Esophagus muscularis mucosa (tissue), 4 donors: ENCODE results near the gene STARD13. TPM values are rescaled to one million over a fixed set of nuclear protein-coding genes. Genes with fewer than 3 reads are reported as not detected.
A peak's percentile ranks its signal among the peaks of the same experiment; 100 is the strongest.

Experiments
- DNase-seq: peaks from one replicate; pipeline ENCODE4 v3.0.0-alpha.2; 2017; ENCODE audit errors: extremely low spot score
- H3K27ac ChIP-seq, 4 donors: fragments of 200-600 bp; sonication (generic); replicated peaks in 1 of 4; 1 replicate in 3 of 4; 2 replicates in 1 of 4; pipeline ENCODE4 v1.5.1; 2016 to 2019; ENCODE audit warnings: mild to moderate bottlenecking in 1 of 4
- H3K27me3 ChIP-seq, 4 donors: fragments of 200-600 bp; sonication (generic); one replicate each; pipeline versions ENCODE4 v1.5.1 to v1.6.0; 2016 to 2019
- H3K36me3 ChIP-seq, 4 donors: fragments of 200-600 bp; sonication (generic); one replicate each; pipeline ENCODE4 v1.5.1; 2016 to 2019
- H3K4me1 ChIP-seq, 4 donors: fragments of 200-600 bp; sonication (generic); one replicate each; pipeline ENCODE4 v1.5.1; 2016 to 2019
- H3K4me3 ChIP-seq, 4 donors: fragments of 200-600 bp; sonication (generic); 1 replicate in 2 of 4; 2 replicates in 2 of 4; pipeline ENCODE4 v1.5.1; 2016 to 2019; ENCODE audit warnings: mild to moderate bottlenecking in 4 of 4, moderate library complexity in 1 of 4
- H3K9me3 ChIP-seq, 4 donors: fragments of 200-600 bp; sonication (generic); 1 replicate in 3 of 4; 2 replicates in 1 of 4; pipeline ENCODE4 v1.5.1; 2016 to 2019
- CTCF ChIP-seq, 3 experiments: fragments of 200-600 bp in 2 of 3; fragments of 450-650 bp in 1 of 3; sonication (generic) in 2 of 3; IDR thresholded peaks; one replicate each; pipeline ENCODE4 v1.5.1; 2017 to 2019; ENCODE audit warnings: antibody characterized with exemption in 3 of 3, mild to moderate bottlenecking in 2 of 3, moderate library complexity in 1 of 3
- EP300 ChIP-seq: sonication (generic); formaldehyde crosslinking; IDR thresholded peaks from one replicate; pipeline ENCODE4 v1.6.1; 2017; ENCODE audit warnings: antibody characterized with exemption
- POLR2A ChIP-seq: fragments of 450-650 bp; IDR thresholded peaks from one replicate; pipeline ENCODE4 v1.6.1; 2017; ENCODE audit warnings: antibody characterized with exemption, moderate library complexity, mild to moderate bottlenecking, low read depth
- POLR2AphosphoS5 ChIP-seq, 2 donors: sonication (generic); formaldehyde crosslinking; IDR thresholded peaks; one replicate each; pipeline ENCODE4 v1.6.1; 2017; ENCODE audit warnings: antibody characterized with exemption in 2 of 2
- WGBS: methylation state at CpG from one replicate; pipeline ENCODE4 v1.1.5; 2018; 5-methylcytosine and 5-hydroxymethylcytosine counted together
- intact Hi-C: fragments of 100-400 bp; cut with DNase I; formaldehyde crosslinking; loops from one replicate; pipeline ENCODE4 v1.15.1; 2023
- total RNA-seq, 4 donors: library from RNA; depleted of rRNA; stranded (reverse); fragments of >200 nt; gene quantifications; one replicate each; pipeline versions ENCODE4 v1.1.0 to v1.2.1, GENCODE V29; 2016

The STARD13 gene
- total RNA-seq, 4 donors from 2014 or later: 44.9 to 59.2 (median 56.2) TPM

DNA sequence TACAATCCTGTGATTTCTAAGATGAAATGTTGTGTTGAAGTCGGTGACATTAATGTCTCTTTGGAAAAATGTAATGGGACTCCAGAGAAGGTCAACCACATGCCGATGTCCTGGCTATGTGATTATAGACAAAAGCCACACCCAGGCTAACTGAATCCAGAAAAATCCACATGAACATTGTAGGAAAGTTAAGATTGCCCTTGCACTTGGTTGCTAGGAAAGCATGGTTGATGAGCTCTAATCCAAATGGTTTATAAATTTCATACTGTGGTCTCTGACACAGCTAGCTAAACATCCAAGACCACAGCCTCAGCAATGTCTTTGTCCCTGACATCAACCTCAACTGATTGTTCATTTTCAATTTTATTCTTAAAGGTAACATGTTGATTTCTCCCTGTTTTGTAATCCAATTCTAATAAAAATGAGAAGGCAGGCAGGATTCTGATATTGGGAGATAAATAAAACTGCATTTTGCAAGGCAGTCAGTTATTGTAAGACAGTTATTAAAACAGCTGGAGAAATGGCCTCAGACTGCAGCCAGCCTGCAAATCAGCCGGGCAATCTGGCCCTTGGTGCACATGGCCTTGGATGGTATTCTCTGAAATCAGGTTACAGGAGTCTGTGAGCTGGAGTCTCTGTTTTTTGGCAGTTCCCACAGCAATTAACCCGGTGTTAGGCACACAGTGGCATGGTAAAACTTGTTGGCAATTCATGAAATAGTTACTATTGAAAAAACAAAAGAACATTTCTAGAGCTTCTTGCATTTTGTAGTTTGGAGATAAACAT lies 93.9 kb downstream of the STARD13 start:
- no peak for TF ChIP-seq CTCF (IDR thresholded peaks at IDR 0.05)
- TF ChIP-seq EP300: no peak
- no peak for TF ChIP-seq POLR2AphosphoS5 (IDR thresholded peaks at IDR 0.05)
- no peak for TF ChIP-seq POLR2A

GRCh38 chr13:33189470-33189869 lies 96.1 kb downstream of the STARD13 start:
- DNase-seq: no peak
- Histone ChIP-seq H3K27me3 (no peaks in the 10 kb centered on the region), H3K27ac (peak overlapping the region; percentile 42 to 59 (median 57)), H3K4me1 (peaks cover 81 to 100% (median 96%) of the 10 kb centered on the region in 4 donors), H3K36me3 (peaks cover 0 to 4% (median 0%) of the 10 kb centered on the region in 4 donors), H3K9me3 (no peaks in the 10 kb centered on the region), H3K4me3 (no peak overlapping the region)
- TF ChIP-seq EP300: no peak
- TF ChIP-seq POLR2AphosphoS5 (IDR thresholded peaks at IDR 0.05): no peak
- no peak for TF ChIP-seq CTCF (IDR thresholded peaks at IDR 0.05)
- TF ChIP-seq POLR2A: no peak
- 72% methylated on average over 6 of the region's 6 CpGs for WGBS
- intact Hi-C loops: no loop called here

More for the DNA sequence above, 93.9 kb downstream of the STARD13 start:
- H3K4me1 ChIP-seq: peaks cover 78 to 100% (median 96%) of the 10 kb centered on the region in 4 donors
- peaks cover 0 to 4% (median 0%) of the 10 kb centered on the region in 4 donors for H3K36me3 ChIP-seq
- intact Hi-C loops: no loop called here
- no peak overlapping the region for H3K4me3 ChIP-seq
- no peaks in the 10 kb centered on the region for H3K9me3 ChIP-seq
- H3K27ac ChIP-seq: peak overlapping the region; percentile 2 to 27 (median 4)
- no peak for DNase-seq
- WGBS: 58% methylated on average over 4 of the region's 4 CpGs
- H3K27me3 ChIP-seq: no peaks in the 10 kb centered on the region

DNA sequence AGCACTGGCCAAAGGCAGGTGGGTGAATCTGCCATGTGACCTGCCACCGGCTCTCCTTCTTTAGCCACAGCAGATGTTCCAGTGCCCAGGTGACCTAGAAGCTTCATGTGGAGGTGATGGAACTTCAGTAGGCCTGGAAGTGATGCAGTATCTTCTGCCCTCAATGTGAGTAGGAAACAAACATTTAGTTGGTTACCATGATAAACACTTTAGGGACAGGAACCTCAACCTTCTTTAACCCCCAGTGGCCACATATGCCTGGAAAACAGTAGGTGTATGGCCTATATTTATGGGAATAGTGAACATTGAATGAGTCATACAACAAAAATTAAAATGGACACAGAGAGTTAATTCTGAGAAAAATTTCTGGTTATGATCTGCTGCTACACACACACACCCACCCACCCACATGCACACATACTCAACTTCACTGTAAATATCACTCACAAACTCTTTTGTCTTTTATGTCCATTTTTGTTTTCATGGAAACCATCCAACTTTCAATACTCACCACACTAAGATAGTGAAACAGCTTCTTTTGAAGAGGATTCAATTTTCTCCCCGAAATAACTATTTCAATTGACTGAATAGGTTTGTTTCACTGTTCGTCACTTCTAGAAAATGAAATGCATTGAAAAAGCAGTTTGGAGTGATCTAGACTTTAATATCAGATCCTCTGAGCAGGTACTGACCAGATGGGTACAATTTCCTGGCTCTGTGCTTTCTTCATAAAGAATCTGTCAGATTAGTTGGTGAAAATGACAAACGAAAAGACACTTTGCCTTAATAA lies 97.3 kb downstream of the STARD13 start:
- no peak for DNase-seq
- Histone ChIP-seq H3K27me3 (no peaks in the 10 kb centered on the region), H3K4me1 (peaks cover 81 to 100% (median 96%) of the 10 kb centered on the region in 4 donors), H3K4me3 (peak overlapping the region in 1 of 4 donors; percentile 10), H3K9me3 (no peaks in the 10 kb centered on the region), H3K36me3 (peaks cover 0 to 4% (median 0%) of the 10 kb centered on the region in 4 donors), H3K27ac (peak overlapping the region; percentile 42 to 59 (median 57))
- TF ChIP-seq EP300 (no peak), CTCF (IDR thresholded peaks at IDR 0.05) (no peak), POLR2AphosphoS5 (IDR thresholded peaks at IDR 0.05) (no peak), POLR2A (no peak)
- intact Hi-C loops: no loop called here
- WGBS: 45% methylated on average over 4 of the region's 4 CpGs

DNA sequence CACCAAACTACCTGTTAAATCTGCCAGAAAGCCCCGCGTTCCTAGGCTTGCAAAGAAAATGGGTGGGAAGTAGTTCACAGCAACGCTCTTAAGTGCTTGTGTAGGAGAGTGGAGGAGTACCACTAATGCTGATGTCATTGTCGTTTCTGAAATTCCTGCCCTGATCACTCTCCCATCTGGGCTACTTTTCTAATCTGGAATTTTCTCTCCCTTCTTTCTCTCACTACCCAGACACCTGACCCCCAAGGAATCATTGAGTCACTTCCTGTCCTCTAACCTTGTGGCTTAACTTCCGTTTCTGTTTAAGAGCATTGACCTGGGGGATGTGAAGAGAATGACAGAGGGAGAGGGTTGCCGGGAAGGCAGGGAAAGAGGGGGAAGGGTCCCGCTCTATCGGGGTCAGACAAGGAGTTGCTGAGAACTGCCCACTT lies 98.7 kb downstream of the STARD13 start:
- Histone ChIP-seq H3K27me3 (no peaks in the 10 kb centered on the region), H3K36me3 (peaks cover 0 to 4% (median 0%) of the 10 kb centered on the region in 4 donors), H3K4me1 (peaks cover 90 to 100% (median 97%) of the 10 kb centered on the region in 4 donors), H3K27ac (peak overlapping the region; percentile 53 to 64 (median 58)), H3K9me3 (no peaks in the 10 kb centered on the region), H3K4me3 (no peak overlapping the region)
- no peak for DNase-seq
- intact Hi-C loops: no loop called here
- 59% methylated on average over 8 of the region's 8 CpGs for WGBS
- TF ChIP-seq POLR2AphosphoS5 (IDR thresholded peaks at IDR 0.05) (peak in 1 of 2 donors; percentile 32), CTCF (IDR thresholded peaks at IDR 0.05) (no peak), POLR2A (no peak)
